Measurements from ENCODE around the gene ADRA2C.

GRCh38 chr4:3744232-3744631 is 22.0 kb upstream of the ADRA2C start:
- no peak for TF ChIP-seq EZH2 (IDR thresholded peaks at IDR 0.05; ENCODE audit: borderline replicate concordance, low read length)
- TF ChIP-seq CTCF (IDR thresholded peaks at IDR 0.05; ENCODE audit: low read length), result no peak

All from OCI-LY1 (cell line).